ENCODE data around the gene KRTAP5-3. TPM values are rescaled to one million over a fixed set of nuclear protein-coding genes. Genes with fewer than 3 reads are reported as not detected.

KRTAP5-3 gene
- total and polyA plus RNA-seq, 2 of the 13 experiments (the other 11 are each of a cell fraction or from before 2014, with no cell fraction given), result not detected

GRCh38 chr11:1570001-1570453, 38.2 kb downstream of the KRTAP5-3 start:
- Histone ChIP-seq H3K4me1 (ENCODE audit: insufficient read depth, low read length) (peaks cover 47% of the 10 kb centered on the region), H3K9ac (ENCODE audit: insufficient read depth, low read depth, low read length) (peak overlapping the region; percentile 84; the same call in 1 of the 2 replicates), H2AFZ (ENCODE audit: low read length) (no peak overlapping the region), H4K20me1 (ENCODE audit: insufficient read depth, low read length) (peaks cover 38% of the 10 kb centered on the region; the same call in 1 of the 2 replicates), H3K27me3 (ENCODE audit: control insufficient read depth in 1 of 2, insufficient read depth in 2 of 2, low read length in 2 of 2) (peaks cover 1 to 17% of the 10 kb centered on the region in 2 experiments; a peak in 3 of 5 replicates), H3K9me3 (ENCODE audit: low read length) (no peaks in the 10 kb centered on the region), H3K79me2 (ENCODE audit: insufficient read depth, low read length) (no peaks in the 10 kb centered on the region), H3K4me2 (ENCODE audit: low read depth, low read length) (peak overlapping the region; percentile 75), H3K27ac (ENCODE audit: extremely low read length, insufficient read depth, low read length) (no peak overlapping the region), H3K4me3 (replicated peaks in 1 of 3; ENCODE audit: insufficient read depth in 1 of 3, low read depth in 2 of 3, low read length in 3 of 3) (peak overlapping the region in 1 of 3 experiments; percentile 78; a peak in 2 of 6 replicates), H3K36me3 (replicated peaks in 1 of 2; ENCODE audit: control insufficient read depth in 1 of 2, insufficient read depth in 2 of 2, low read length in 2 of 2) (no peaks in the 10 kb centered on the region)
- FAIRE-seq (peak; percentile 30), ATAC-seq (peak; percentile 47), DNase-seq (ENCODE audit: low spot score) (peak; percentile 25)
- BruUV-seq (replicated peaks), result no TSS peak
- in situ Hi-C loops (cut with HindIII; ENCODE audit: extremely low pct_ligation_motif_present, low pct_unique_long_range_greater_than_20kb), result no loop called here
- ChIA-PET CTCF (ENCODE audit: low intra/inter-chr PET ratio, low total read pairs) (no interaction called here), POLR2A (no interaction called here)
- 27% methylated on average over 3 of the region's 11 CpGs for WGBS (ENCODE audit: low lambda C conversion rate)
- intact Hi-C loops (cut with micrococcal nuclease; ENCODE audit: unreplicated experiment), result no loop called here
- TF ChIP-seq, protein P1, sequence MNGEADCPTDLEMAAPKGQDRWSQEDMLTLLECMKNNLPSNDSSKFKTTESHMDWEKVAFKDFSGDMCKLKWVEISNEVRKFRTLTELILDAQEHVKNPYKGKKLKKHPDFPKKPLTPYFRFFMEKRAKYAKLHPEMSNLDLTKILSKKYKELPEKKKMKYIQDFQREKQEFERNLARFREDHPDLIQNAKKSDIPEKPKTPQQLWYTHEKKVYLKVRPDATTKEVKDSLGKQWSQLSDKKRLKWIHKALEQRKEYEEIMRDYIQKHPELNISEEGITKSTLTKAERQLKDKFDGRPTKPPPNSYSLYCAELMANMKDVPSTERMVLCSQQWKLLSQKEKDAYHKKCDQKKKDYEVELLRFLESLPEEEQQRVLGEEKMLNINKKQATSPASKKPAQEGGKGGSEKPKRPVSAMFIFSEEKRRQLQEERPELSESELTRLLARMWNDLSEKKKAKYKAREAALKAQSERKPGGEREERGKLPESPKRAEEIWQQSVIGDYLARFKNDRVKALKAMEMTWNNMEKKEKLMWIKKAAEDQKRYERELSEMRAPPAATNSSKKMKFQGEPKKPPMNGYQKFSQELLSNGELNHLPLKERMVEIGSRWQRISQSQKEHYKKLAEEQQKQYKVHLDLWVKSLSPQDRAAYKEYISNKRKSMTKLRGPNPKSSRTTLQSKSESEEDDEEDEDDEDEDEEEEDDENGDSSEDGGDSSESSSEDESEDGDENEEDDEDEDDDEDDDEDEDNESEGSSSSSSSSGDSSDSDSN (CRISPR knock-in tag; IDR thresholded peaks at IDR 0.05), result 0 out of 2 replicates have a peak, but pooled peaks have one; percentile 26
- TF ChIP-seq IRF2 (CRISPR knock-in tag; IDR thresholded peaks at IDR 0.05) (no peak), HDAC1 (CRISPR knock-in tag; IDR thresholded peaks at IDR 0.05) (peak; percentile 76), MYC (CRISPR knock-in tag; IDR thresholded peaks at IDR 0.05; ENCODE audit: borderline replicate concordance) (peak; percentile 65; the same call in 1 of the 2 replicates), AGO1 (IDR thresholded peaks at IDR 0.05; ENCODE audit: low read depth, low read length, poor library complexity, severe bottlenecking) (peak; percentile 41), ZNF782 (CRISPR knock-in tag; IDR thresholded peaks at IDR 0.05; ENCODE audit: borderline replicate concordance) (0 out of 2 replicates have a peak, but pooled peaks have one; percentile 43), SALL1 (CRISPR knock-in tag; IDR thresholded peaks at IDR 0.05) (peak; percentile 32; the same call in 1 of the 2 replicates), TAF1 (CRISPR knock-in tag; IDR thresholded peaks at IDR 0.05) (0 out of 2 replicates have a peak, but pooled peaks have one; percentile 18), ZNF264 (CRISPR knock-in tag; IDR thresholded peaks at IDR 0.05) (no peak), SAP130 (CRISPR knock-in tag; IDR thresholded peaks at IDR 0.05; ENCODE audit: low read depth) (peak; percentile 61), SMARCC2 (IDR thresholded peaks at IDR 0.05) (no peak), ZNF687 (CRISPR knock-in tag; IDR thresholded peaks at IDR 0.05) (peak; percentile 81), MATR3 (CRISPR knock-in tag; IDR thresholded peaks at IDR 0.05) (no peak), ZNF333 (CRISPR knock-in tag; IDR thresholded peaks at IDR 0.05; ENCODE audit: borderline replicate concordance) (0 out of 2 replicates have a peak, but pooled peaks have one; percentile 19), ZBTB38 (CRISPR knock-in tag; IDR thresholded peaks at IDR 0.05) (peak; percentile 64; the same call in 1 of the 2 replicates), ZNF335 (CRISPR knock-in tag; IDR thresholded peaks at IDR 0.05) (0 out of 2 replicates have a peak, but pooled peaks have one; percentile 24)
- TF ChIP-seq, protein P2, sequence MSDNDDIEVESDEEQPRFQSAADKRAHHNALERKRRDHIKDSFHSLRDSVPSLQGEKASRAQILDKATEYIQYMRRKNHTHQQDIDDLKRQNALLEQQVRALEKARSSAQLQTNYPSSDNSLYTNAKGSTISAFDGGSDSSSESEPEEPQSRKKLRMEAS (IDR thresholded peaks at IDR 0.05), result peak; percentile 80
- TF ChIP-seq, protein P3, sequence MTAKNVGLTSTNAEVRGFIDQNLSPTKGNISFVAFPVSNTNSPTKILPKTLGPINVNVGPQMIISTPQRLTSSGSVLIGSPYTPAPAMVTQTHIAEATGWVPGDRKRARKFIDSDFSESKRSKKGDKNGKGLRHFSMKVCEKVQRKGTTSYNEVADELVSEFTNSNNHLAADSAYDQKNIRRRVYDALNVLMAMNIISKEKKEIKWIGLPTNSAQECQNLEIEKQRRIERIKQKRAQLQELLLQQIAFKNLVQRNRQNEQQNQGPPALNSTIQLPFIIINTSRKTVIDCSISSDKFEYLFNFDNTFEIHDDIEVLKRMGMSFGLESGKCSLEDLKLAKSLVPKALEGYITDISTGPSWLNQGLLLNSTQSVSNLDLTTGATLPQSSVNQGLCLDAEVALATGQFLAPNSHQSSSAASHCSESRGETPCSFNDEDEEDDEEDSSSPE (CRISPR knock-in tag; IDR thresholded peaks at IDR 0.05), result 0 out of 2 replicates have a peak, but pooled peaks have one; percentile 36
